HepG2 (cell line): ENCODE data around the gene AFF1. TPM values are rescaled to one million over a fixed set of nuclear protein-coding genes. Genes with fewer than 3 reads are reported as not detected.

Source experiments
- ATF1 ChIP-seq: IDR thresholded peaks from 2 replicates; pipeline ENCODE4 v1.6.1; 2016; ENCODE audit warnings: mild to moderate bottlenecking, control low read depth
- HDAC2 ChIP-seq: sonication (generic); formaldehyde crosslinking; IDR thresholded peaks from 2 replicates; pipeline ENCODE4 v1.4.0; 2020; ENCODE audit warnings: missing genetic modification reagents
- MZF1 ChIP-seq: sonication (generic); formaldehyde crosslinking; IDR thresholded peaks from 2 replicates; pipeline ENCODE4 v1.8.1; 2023; ENCODE audit warnings: mild to moderate bottlenecking, missing genetic modification reagents, borderline replicate concordance
- PPARG ChIP-seq: conservative IDR thresholded peaks from 2 replicates; pipeline ENCODE4 v1.6.1; 2016; ENCODE audit warnings: missing biosample characterization, missing genetic modification reagents
- RORA ChIP-seq: sonication (generic); formaldehyde crosslinking; IDR thresholded peaks from 2 replicates; pipeline ENCODE4 v1.5.0; 2020; ENCODE audit warnings: mild to moderate bottlenecking, missing genetic modification reagents, moderate library complexity
- TARDBP ChIP-seq: sonication (generic); formaldehyde crosslinking; IDR thresholded peaks from 2 replicates; pipeline ENCODE4 v1.8.0; 2022; ENCODE audit warnings: mild to moderate bottlenecking, missing genetic modification reagents
- ZNF510 ChIP-seq: sonication (generic); formaldehyde crosslinking; IDR thresholded peaks from 2 replicates; pipeline ENCODE4 v1.4.0; 2020; ENCODE audit warnings: low read depth, mild to moderate bottlenecking, missing genetic modification reagents
- ZNF788 ChIP-seq: sonication (generic); formaldehyde crosslinking; IDR thresholded peaks from 2 replicates; pipeline ENCODE4 v1.5.0; 2020; ENCODE audit warnings: mild to moderate bottlenecking, missing genetic modification reagents, borderline replicate concordance
- polyA plus RNA-seq, 8 experiments: library from polyadenylated mRNA; depleted of rRNA in 3 of 8; stranded (reverse) in 7 of 8; unstranded in 1 of 8; fragments of >200 nt; fragmentation: Illumina TruSeq in 4 of 8; extraction: Trizol in 4 of 8; gene quantifications; 2 replicates each; pipeline versions ENCODE4 v1.2.1 to v1.2.3, GENCODE V29; 2011 to 2016; ENCODE audit warnings: low read depth in 4 of 8, missing spikeins in 1 of 8, mixed read lengths in 1 of 8; ENCODE audit not compliant: insufficient read depth in 1 of 8
- total RNA-seq, 5 experiments: library from RNA; depleted of rRNA; stranded (reverse); fragments of >200 nt; fragmentation: Illumina TruSeq; extraction: Trizol; gene quantifications; 2 replicates each; pipeline ENCODE4 v1.2.3, GENCODE V29; 2016; ENCODE audit warnings: low read depth in 1 of 5
- TF ChIP-seq, protein P1 (sequence below): sonication (generic); formaldehyde crosslinking; IDR thresholded peaks from 2 replicates; pipeline ENCODE4 v1.9.0; 2022; ENCODE audit warnings: low read depth, missing genetic modification reagents
- TF ChIP-seq, protein P2 (sequence below), 2 experiments: fragments of 450-650 bp in 1 of 2; sonication (generic) in 1 of 2; formaldehyde crosslinking in 1 of 2; IDR thresholded peaks; 2 replicates each; pipeline versions ENCODE4 v1.6.1 to v1.8.0; 2016 to 2022; ENCODE audit warnings: antibody characterized with exemption in 1 of 2, mild to moderate bottlenecking in 1 of 2, missing genetic modification reagents in 1 of 2
- TF ChIP-seq, protein P3 (sequence below): IDR thresholded peaks from 2 replicates; pipeline ENCODE4 v1.6.1; 2016; ENCODE audit warnings: low read depth, missing genetic modification reagents, missing compliant biosample characterization

Gene AFF1
- total and polyA plus RNA-seq, 2 of the 13 experiments (the other 11 are each of a cell fraction or from before 2014, with no cell fraction given), result 15.5 to 15.9 TPM

DNA sequence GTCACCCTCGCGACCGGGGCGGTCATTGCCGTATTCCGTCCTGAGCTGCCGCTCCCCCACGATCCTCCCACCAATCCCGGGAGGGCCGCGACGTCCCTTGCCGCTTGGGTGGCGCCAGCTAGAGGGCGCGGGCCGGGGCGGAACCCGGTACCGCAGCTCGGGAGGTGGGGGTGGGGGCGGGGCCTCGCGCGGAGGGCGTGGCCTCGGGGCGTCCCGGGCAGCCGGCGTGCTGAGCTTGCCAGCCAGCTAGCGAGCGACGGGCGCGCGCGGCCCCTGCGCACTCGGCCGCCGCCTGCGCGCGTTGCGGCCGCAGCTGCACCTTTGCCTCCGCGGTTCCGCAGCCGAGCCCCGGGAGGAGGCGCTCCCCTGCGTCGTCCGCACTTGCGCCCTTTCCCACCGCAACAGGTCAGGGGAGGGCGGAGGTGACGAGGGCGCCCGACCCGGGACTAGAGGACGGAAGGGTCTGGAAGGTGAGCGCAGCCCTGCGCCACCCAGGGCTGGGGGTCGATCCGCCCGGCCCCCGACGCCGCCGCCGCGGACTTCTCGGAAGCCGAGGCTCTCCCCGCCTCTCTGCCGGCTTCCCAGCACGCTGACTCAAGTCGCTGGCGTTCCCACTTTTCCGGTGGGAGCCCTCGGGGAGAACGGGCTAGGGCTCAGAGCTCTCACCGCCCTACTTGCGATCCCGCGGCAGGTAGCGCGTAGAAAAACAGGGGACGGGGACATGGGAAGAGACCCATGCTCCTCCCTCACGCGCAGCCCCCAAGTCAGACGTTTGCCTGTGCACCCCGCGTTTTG is at the start of gene AFF1 (continued):
- TF ChIP-seq, protein P1, sequence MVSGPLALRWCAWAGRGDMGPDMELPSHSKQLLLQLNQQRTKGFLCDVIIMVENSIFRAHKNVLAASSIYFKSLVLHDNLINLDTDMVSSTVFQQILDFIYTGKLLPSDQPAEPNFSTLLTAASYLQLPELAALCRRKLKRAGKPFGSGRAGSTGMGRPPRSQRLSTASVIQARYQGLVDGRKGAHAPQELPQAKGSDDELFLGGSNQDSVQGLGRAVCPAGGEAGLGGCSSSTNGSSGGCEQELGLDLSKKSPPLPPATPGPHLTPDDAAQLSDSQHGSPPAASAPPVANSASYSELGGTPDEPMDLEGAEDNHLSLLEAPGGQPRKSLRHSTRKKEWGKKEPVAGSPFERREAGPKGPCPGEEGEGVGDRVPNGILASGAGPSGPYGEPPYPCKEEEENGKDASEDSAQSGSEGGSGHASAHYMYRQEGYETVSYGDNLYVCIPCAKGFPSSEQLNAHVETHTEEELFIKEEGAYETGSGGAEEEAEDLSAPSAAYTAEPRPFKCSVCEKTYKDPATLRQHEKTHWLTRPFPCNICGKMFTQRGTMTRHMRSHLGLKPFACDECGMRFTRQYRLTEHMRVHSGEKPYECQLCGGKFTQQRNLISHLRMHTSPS (CRISPR knock-in tag), result no peak; the same call in 1 of the 2 replicates
- TF ChIP-seq PPARG (CRISPR knock-in tag) (0 out of 2 replicates have a peak, but pooled peaks have one; percentile 10), ZNF788 (CRISPR knock-in tag) (peak; percentile 50; the same call in 1 of the 2 replicates), ZNF510 (CRISPR knock-in tag) (peak; percentile 90; the same call in 1 of the 2 replicates), MZF1 (no peak), HDAC2 (CRISPR knock-in tag) (peak; percentile 55; the same call in 1 of the 2 replicates), ATF1 (no peak), RORA (no peak), TARDBP (CRISPR knock-in tag) (no peak; the same call in 1 of the 2 replicates)
- TF ChIP-seq, protein P2, sequence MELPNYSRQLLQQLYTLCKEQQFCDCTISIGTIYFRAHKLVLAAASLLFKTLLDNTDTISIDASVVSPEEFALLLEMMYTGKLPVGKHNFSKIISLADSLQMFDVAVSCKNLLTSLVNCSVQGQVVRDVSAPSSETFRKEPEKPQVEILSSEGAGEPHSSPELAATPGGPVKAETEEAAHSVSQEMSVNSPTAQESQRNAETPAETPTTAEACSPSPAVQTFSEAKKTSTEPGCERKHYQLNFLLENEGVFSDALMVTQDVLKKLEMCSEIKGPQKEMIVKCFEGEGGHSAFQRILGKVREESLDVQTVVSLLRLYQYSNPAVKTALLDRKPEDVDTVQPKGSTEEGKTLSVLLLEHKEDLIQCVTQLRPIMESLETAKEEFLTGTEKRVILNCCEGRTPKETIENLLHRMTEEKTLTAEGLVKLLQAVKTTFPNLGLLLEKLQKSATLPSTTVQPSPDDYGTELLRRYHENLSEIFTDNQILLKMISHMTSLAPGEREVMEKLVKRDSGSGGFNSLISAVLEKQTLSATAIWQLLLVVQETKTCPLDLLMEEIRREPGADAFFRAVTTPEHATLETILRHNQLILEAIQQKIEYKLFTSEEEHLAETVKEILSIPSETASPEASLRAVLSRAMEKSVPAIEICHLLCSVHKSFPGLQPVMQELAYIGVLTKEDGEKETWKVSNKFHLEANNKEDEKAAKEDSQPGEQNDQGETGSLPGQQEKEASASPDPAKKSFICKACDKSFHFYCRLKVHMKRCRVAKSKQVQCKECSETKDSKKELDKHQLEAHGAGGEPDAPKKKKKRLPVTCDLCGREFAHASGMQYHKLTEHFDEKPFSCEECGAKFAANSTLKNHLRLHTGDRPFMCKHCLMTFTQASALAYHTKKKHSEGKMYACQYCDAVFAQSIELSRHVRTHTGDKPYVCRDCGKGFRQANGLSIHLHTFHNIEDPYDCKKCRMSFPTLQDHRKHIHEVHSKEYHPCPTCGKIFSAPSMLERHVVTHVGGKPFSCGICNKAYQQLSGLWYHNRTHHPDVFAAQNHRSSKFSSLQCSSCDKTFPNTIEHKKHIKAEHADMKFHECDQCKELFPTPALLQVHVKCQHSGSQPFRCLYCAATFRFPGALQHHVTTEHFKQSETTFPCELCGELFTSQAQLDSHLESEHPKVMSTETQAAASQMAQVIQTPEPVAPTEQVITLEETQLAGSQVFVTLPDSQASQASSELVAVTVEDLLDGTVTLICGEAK (IDR thresholded peaks at IDR 0.05), result no peak
- TF ChIP-seq, protein P2 (CRISPR knock-in tag; IDR thresholded peaks at IDR 0.05), result peak; percentile 52; the same call in 1 of the 2 replicates
- TF ChIP-seq, protein P3, sequence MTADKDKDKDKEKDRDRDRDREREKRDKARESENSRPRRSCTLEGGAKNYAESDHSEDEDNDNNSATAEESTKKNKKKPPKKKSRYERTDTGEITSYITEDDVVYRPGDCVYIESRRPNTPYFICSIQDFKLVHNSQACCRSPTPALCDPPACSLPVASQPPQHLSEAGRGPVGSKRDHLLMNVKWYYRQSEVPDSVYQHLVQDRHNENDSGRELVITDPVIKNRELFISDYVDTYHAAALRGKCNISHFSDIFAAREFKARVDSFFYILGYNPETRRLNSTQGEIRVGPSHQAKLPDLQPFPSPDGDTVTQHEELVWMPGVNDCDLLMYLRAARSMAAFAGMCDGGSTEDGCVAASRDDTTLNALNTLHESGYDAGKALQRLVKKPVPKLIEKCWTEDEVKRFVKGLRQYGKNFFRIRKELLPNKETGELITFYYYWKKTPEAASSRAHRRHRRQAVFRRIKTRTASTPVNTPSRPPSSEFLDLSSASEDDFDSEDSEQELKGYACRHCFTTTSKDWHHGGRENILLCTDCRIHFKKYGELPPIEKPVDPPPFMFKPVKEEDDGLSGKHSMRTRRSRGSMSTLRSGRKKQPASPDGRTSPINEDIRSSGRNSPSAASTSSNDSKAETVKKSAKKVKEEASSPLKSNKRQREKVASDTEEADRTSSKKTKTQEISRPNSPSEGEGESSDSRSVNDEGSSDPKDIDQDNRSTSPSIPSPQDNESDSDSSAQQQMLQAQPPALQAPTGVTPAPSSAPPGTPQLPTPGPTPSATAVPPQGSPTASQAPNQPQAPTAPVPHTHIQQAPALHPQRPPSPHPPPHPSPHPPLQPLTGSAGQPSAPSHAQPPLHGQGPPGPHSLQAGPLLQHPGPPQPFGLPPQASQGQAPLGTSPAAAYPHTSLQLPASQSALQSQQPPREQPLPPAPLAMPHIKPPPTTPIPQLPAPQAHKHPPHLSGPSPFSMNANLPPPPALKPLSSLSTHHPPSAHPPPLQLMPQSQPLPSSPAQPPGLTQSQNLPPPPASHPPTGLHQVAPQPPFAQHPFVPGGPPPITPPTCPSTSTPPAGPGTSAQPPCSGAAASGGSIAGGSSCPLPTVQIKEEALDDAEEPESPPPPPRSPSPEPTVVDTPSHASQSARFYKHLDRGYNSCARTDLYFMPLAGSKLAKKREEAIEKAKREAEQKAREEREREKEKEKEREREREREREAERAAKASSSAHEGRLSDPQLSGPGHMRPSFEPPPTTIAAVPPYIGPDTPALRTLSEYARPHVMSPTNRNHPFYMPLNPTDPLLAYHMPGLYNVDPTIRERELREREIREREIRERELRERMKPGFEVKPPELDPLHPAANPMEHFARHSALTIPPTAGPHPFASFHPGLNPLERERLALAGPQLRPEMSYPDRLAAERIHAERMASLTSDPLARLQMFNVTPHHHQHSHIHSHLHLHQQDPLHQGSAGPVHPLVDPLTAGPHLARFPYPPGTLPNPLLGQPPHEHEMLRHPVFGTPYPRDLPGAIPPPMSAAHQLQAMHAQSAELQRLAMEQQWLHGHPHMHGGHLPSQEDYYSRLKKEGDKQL, result peak; percentile 5; the same call in 1 of the 2 replicates
